HepG2 (cell line): Measurements from ENCODE around the gene LRIF1. TPM values are rescaled to one million over a fixed set of nuclear protein-coding genes. Genes with fewer than 3 reads are reported as not detected.

Experiments
- ATAC-seq: fragments of 200-7000 bp; cut with Tn5 transposase; 3 replicates; pipeline ENCODE4 v1.9.1; 2020; ENCODE audit warnings: mild to moderate bottlenecking, moderate library complexity
- BruUV-seq: library from RNA; stranded (reverse); fragments of 400-500 nt; replicated peaks from 2 replicates; lab custom pipeline; 2021; lab: Mats Ljungman, UMichigan
- CTCF ChIA-PET: fragments of 300-600 bp; formaldehyde crosslinking; extraction: SDS; loops from one replicate; lab custom pipeline; 2021; ENCODE audit warnings: low total read pairs, inconsistent platforms, low intra/inter-chr PET ratio; lab: Yijun Ruan, JAX
- POLR2A ChIA-PET: fragments of 350-600 bp; sonication (Branson Sonifier 250); formaldehyde crosslinking; loops from one replicate; lab custom pipeline; 2020; ENCODE audit warnings: antibody characterized with exemption, inconsistent platforms; lab: Yijun Ruan, JAX
- DNase-seq: peaks from one replicate; pipeline ENCODE4 v3.0.0-alpha.2; 2015; ENCODE audit warnings: low spot score
- FAIRE-seq: peaks from 3 replicates; lab custom pipeline; 2011; peaks lifted over from hg19 to GRCh38; lab: Jason Lieb, UNC
- H2AFZ ChIP-seq: one replicate; pipeline ENCODE4 v1.6.1; 2011; ENCODE audit warnings: low read length, inconsistent platforms
- H3K27ac ChIP-seq: fragments of 300-600 bp; 3 replicates; pipeline ENCODE4 v1.8.0; 2011; ENCODE audit warnings: mixed run types, mild to moderate bottlenecking, mixed read lengths, low read length, inconsistent platforms; ENCODE audit not compliant: insufficient read depth; ENCODE audit errors: extremely low read length
- H3K27me3 ChIP-seq, 2 experiments: fragments of 200-600 bp in 1 of 2; 2 replicates in 1 of 2; 3 replicates in 1 of 2; pipeline versions ENCODE4 v1.6.0 to v1.8.0; 2011; ENCODE audit warnings: low read length in 2 of 2, mild to moderate bottlenecking in 2 of 2, moderate library complexity in 2 of 2, inconsistent platforms in 1 of 2; ENCODE audit not compliant: insufficient read depth in 2 of 2, control insufficient read depth in 1 of 2
- H3K36me3 ChIP-seq, 2 experiments: fragments of 200-600 bp in 1 of 2; replicated peaks in 1 of 2; 2 replicates in 1 of 2; 3 replicates in 1 of 2; pipeline versions ENCODE4 v1.5.1 to v1.8.0; 2011; ENCODE audit warnings: low read length in 2 of 2, inconsistent platforms in 1 of 2; ENCODE audit not compliant: insufficient read depth in 2 of 2, control insufficient read depth in 1 of 2
- H3K4me1 ChIP-seq: 2 replicates; pipeline ENCODE4 v1.5.1; 2012; ENCODE audit warnings: low read length, inconsistent platforms; ENCODE audit not compliant: insufficient read depth
- H3K4me2 ChIP-seq: 2 replicates; pipeline ENCODE4 v1.6.0; 2011; ENCODE audit warnings: low read depth, low read length, inconsistent platforms
- H3K4me3 ChIP-seq, 3 experiments: fragments of 200-600 bp in 1 of 3; sonication (generic), shearing (Covaris generic) in 1 of 3; replicated peaks in 1 of 3; 2 replicates each; pipeline ENCODE4 v1.5.1; 2011 to 2016; ENCODE audit warnings: low read length in 3 of 3, inconsistent platforms in 2 of 3, low read depth in 2 of 3, mild to moderate bottlenecking in 2 of 3, control low read depth in 1 of 3, mixed read lengths in 1 of 3; ENCODE audit not compliant: insufficient read depth in 1 of 3
- H3K79me2 ChIP-seq: one replicate; pipeline ENCODE4 v1.6.1; 2011; ENCODE audit warnings: low read length, inconsistent platforms; ENCODE audit not compliant: insufficient read depth
- H3K9ac ChIP-seq: 2 replicates; pipeline ENCODE4 v1.6.0; 2011; ENCODE audit warnings: mild to moderate bottlenecking, low read depth, low read length, inconsistent platforms; ENCODE audit not compliant: insufficient read depth
- H3K9me3 ChIP-seq: 2 replicates; pipeline ENCODE4 v1.5.1; 2012; ENCODE audit warnings: mild to moderate bottlenecking, low read length
- H4K20me1 ChIP-seq: 2 replicates; pipeline ENCODE4 v1.6.0; 2011; ENCODE audit warnings: inconsistent platforms, mild to moderate bottlenecking, low read length, moderate library complexity; ENCODE audit not compliant: insufficient read depth
- AHDC1 ChIP-seq: sonication (generic); formaldehyde crosslinking; IDR thresholded peaks from 2 replicates; pipeline ENCODE4 v1.5.1; 2020; ENCODE audit warnings: mild to moderate bottlenecking, missing genetic modification reagents, borderline replicate concordance
- DMAP1 ChIP-seq: IDR thresholded peaks from 2 replicates; pipeline ENCODE4 v1.6.1; 2016
- FOSL2 ChIP-seq: sonication (generic); formaldehyde crosslinking; IDR thresholded peaks from 2 replicates; pipeline ENCODE4 v1.4.0; 2020; ENCODE audit warnings: missing genetic modification reagents
- GZF1 ChIP-seq: sonication (generic); formaldehyde crosslinking; IDR thresholded peaks from 2 replicates; pipeline ENCODE4 v1.5.1; 2020; ENCODE audit warnings: mild to moderate bottlenecking, missing genetic modification reagents
- NFATC3 ChIP-seq: sonication (generic); formaldehyde crosslinking; IDR thresholded peaks from 2 replicates; pipeline ENCODE4 v1.5.1; 2020; ENCODE audit warnings: mild to moderate bottlenecking, missing genetic modification reagents
- PHF21A ChIP-seq: sonication (generic); formaldehyde crosslinking; IDR thresholded peaks from 2 replicates; pipeline ENCODE4 v1.5.0; 2020; ENCODE audit warnings: mild to moderate bottlenecking, missing genetic modification reagents
- PRPF4 ChIP-seq: fragments of 200-400 bp; formaldehyde crosslinking; IDR thresholded peaks from 2 replicates; pipeline ENCODE4 v1.6.1; 2016; ENCODE audit warnings: low read length, low read depth; ENCODE audit not compliant: poor library complexity, severe bottlenecking
- RFXAP ChIP-seq: sonication (generic); formaldehyde crosslinking; IDR thresholded peaks from 2 replicates; pipeline ENCODE4 v1.4.0; 2020; ENCODE audit warnings: missing genetic modification reagents, borderline replicate concordance
- SOX5 ChIP-seq: IDR thresholded peaks from 2 replicates; pipeline ENCODE4 v1.6.1; 2016; ENCODE audit warnings: borderline replicate concordance
- TFAP4 ChIP-seq: sonication (generic); IDR thresholded peaks from 2 replicates; pipeline ENCODE4 v1.6.1; 2016; ENCODE audit warnings: low read depth, borderline replicate concordance
- THYN1 ChIP-seq: sonication (generic); formaldehyde crosslinking; IDR thresholded peaks from 2 replicates; pipeline ENCODE4 v1.8.1; 2023; ENCODE audit warnings: low read depth, mild to moderate bottlenecking, moderate library complexity, missing genetic modification reagents, borderline replicate concordance
- ZKSCAN8 ChIP-seq: IDR thresholded peaks from 2 replicates; pipeline ENCODE4 v1.6.1; 2016; ENCODE audit warnings: borderline replicate concordance, missing genetic modification reagents, missing compliant biosample characterization
- ZNF121 ChIP-seq: sonication (generic); formaldehyde crosslinking; IDR thresholded peaks from 2 replicates; pipeline ENCODE4 v1.5.0; 2020; ENCODE audit warnings: mild to moderate bottlenecking, missing genetic modification reagents
- ZNF160 ChIP-seq: sonication (generic); formaldehyde crosslinking; IDR thresholded peaks from 2 replicates; pipeline ENCODE4 v1.8.0; 2022; ENCODE audit warnings: mild to moderate bottlenecking, inconsistent platforms, missing genetic modification reagents
- ZNF577 ChIP-seq: sonication (generic); formaldehyde crosslinking; IDR thresholded peaks from 2 replicates; pipeline ENCODE4 v1.4.0; 2020; ENCODE audit warnings: mild to moderate bottlenecking, low read depth, missing genetic modification reagents, borderline replicate concordance
- ZNF598 ChIP-seq: sonication (generic); formaldehyde crosslinking; IDR thresholded peaks from 2 replicates; pipeline ENCODE4 v1.5.1; 2020; ENCODE audit warnings: mild to moderate bottlenecking, missing genetic modification reagents, borderline replicate concordance
- ZNF781 ChIP-seq: sonication (generic); formaldehyde crosslinking; IDR thresholded peaks from 2 replicates; pipeline ENCODE4 v1.5.1; 2020; ENCODE audit warnings: borderline replicate concordance, mild to moderate bottlenecking, missing genetic modification reagents; ENCODE audit errors: not compliant biosample characterization
- ZSCAN9 ChIP-seq: IDR thresholded peaks from 2 replicates; pipeline ENCODE4 v1.6.1; 2016; ENCODE audit warnings: borderline replicate concordance
- whole genome bisulfite sequencing: methylation state at CpG from one replicate; pipeline ENCODE4 v1.1.6; 2017; ENCODE audit warnings: low lambda C conversion rate; 5-methylcytosine and 5-hydroxymethylcytosine counted together
- in situ Hi-C: cut with HindIII; loops from 2 replicates; pipeline ENCODE4 v1.10.0; 2017; ENCODE audit warnings: low pct_unique_long_range_greater_than_20kb; ENCODE audit not compliant: extremely low pct_ligation_motif_present
- intact Hi-C: fragments of 100-400 bp; cut with micrococcal nuclease; formaldehyde crosslinking; loops from one replicate; pipeline ENCODE4 v1.10.0; 2022; ENCODE audit not compliant: unreplicated experiment
- polyA plus RNA-seq, 8 experiments: library from polyadenylated mRNA; depleted of rRNA in 3 of 8; stranded (reverse) in 7 of 8; unstranded in 1 of 8; fragments of >200 nt; fragmentation: Illumina TruSeq in 4 of 8; extraction: Trizol in 4 of 8; gene quantifications; 2 replicates each; pipeline versions ENCODE4 v1.2.1 to v1.2.3, GENCODE V29; 2011 to 2016; ENCODE audit warnings: low read depth in 4 of 8, missing spikeins in 1 of 8, mixed read lengths in 1 of 8; ENCODE audit not compliant: insufficient read depth in 1 of 8
- total RNA-seq, 5 experiments: library from RNA; depleted of rRNA; stranded (reverse); fragments of >200 nt; fragmentation: Illumina TruSeq; extraction: Trizol; gene quantifications; 2 replicates each; pipeline ENCODE4 v1.2.3, GENCODE V29; 2016; ENCODE audit warnings: low read depth in 1 of 5

LRIF1 gene
- total and polyA plus RNA-seq, 2 of the 13 experiments (the other 11 are each of a cell fraction or from before 2014, with no cell fraction given): 18.4 to 42.4 TPM

GRCh38 chr1:110936567-110936966, 27.2 kb downstream of the LRIF1 start:
- no peak overlapping the region for H3K9ac ChIP-seq
- in situ Hi-C loops: no loop called here
- no peak for TF ChIP-seq RFXAP (CRISPR knock-in tag)
- no peak for TF ChIP-seq FOSL2
- no peak for TF ChIP-seq GZF1 (CRISPR knock-in tag)
- TF ChIP-seq ZNF121 (CRISPR knock-in tag): no peak
- TF ChIP-seq THYN1 (CRISPR knock-in tag): no peak
- TF ChIP-seq NFATC3 (CRISPR knock-in tag): no peak
- no peak for TF ChIP-seq ZSCAN9 (CRISPR knock-in tag)
- no peak for TF ChIP-seq ZNF598 (CRISPR knock-in tag)
- no peak for TF ChIP-seq ZNF781 (CRISPR knock-in tag)
- no peak for TF ChIP-seq ZNF160 (CRISPR knock-in tag)
- TF ChIP-seq SOX5 (CRISPR knock-in tag): no peak
- no peak for TF ChIP-seq AHDC1 (CRISPR knock-in tag)
- TF ChIP-seq ZKSCAN8 (CRISPR knock-in tag): no peak
- no peak for TF ChIP-seq DMAP1 (CRISPR knock-in tag)
- no peak for TF ChIP-seq ZNF577 (CRISPR knock-in tag)
- no peak for TF ChIP-seq PRPF4
- TF ChIP-seq TFAP4: no peak
- TF ChIP-seq PHF21A (CRISPR knock-in tag): no peak
- TF ChIP-seq, all 625 proteins: peak for 0
- 2% methylated on average over 1 of the region's 1 CpG for WGBS
- no TSS peak for BruUV-seq
- H3K36me3 ChIP-seq: no peaks in the 10 kb centered on the region
- DNase-seq (no peak), ATAC-seq (no peak), FAIRE-seq (no peak)
- intact Hi-C loops: no loop called here
- no peak overlapping the region for H3K4me3 ChIP-seq
- no peaks in the 10 kb centered on the region for H3K9me3 ChIP-seq
- H3K79me2 ChIP-seq: no peaks in the 10 kb centered on the region
- ChIA-PET CTCF (no interaction called here), POLR2A (interaction anchor here (0.5 kb wide), 1 partner anchor 604 kb away, joined by 4 read pairs; no protein-coding TSS in a partner anchor)
- H3K4me2 ChIP-seq: no peak overlapping the region
- H4K20me1 ChIP-seq: no peaks in the 10 kb centered on the region
- no peak overlapping the region for H2AFZ ChIP-seq
- no peak overlapping the region for H3K27ac ChIP-seq
- no peaks in the 10 kb centered on the region; a peak in 1 of 5 replicates for H3K27me3 ChIP-seq
- no peaks in the 10 kb centered on the region for H3K4me1 ChIP-seq
